Activated T-helper 1 cell treated with anti-CD3 and anti-CD28 coated beads, Interleukin-12 subunit alpha, Interleukin-12 subunit beta, Interleukin-2, Interleukin-4 antibody, amounts not matched to agents 30 ng/mL and 10 ng/mL and 1 ng/mL, durations not matched to agents 14 hours and 24 hours and 36 hours (primary cell): ENCODE measurements around the gene LKAAEAR1. TPM values are rescaled to one million over a fixed set of nuclear protein-coding genes. Genes with fewer than 3 reads are reported as not detected.
"Not testable (repeated sequence)": the region's sequence is repeated elsewhere in the genome, so short reads cannot be mapped to it uniquely, and the experiment has no call there.

Experiments used
- DNase-seq: peaks from one replicate; pipeline ENCODE4 v3.0.0; 2021; ENCODE audit warnings: low spot score
- H3K27ac Mint-ChIP-seq: one replicate; pipeline ENCODE4 v1.8.0; 2021; ENCODE audit warnings: mild to moderate bottlenecking, mixed read lengths
- H3K27me3 Mint-ChIP-seq: one replicate; pipeline ENCODE4 v1.8.0; 2022; ENCODE audit warnings: mild to moderate bottlenecking, moderate library complexity, mixed read lengths; ENCODE audit not compliant: insufficient read depth
- H3K36me3 Mint-ChIP-seq: one replicate; pipeline ENCODE4 v1.8.0; 2021; ENCODE audit warnings: low read depth, mixed read lengths
- H3K4me1 Mint-ChIP-seq: one replicate; pipeline ENCODE4 v1.8.0; 2021; ENCODE audit warnings: low read depth, mixed read lengths
- H3K4me3 Mint-ChIP-seq: one replicate; pipeline ENCODE4 v1.8.0; 2021; ENCODE audit warnings: mild to moderate bottlenecking, moderate library complexity, mixed read lengths
- H3K9me3 Mint-ChIP-seq: one replicate; pipeline ENCODE4 v1.8.0; 2021; ENCODE audit warnings: mixed read lengths
- intact Hi-C: fragments of 100-400 bp; cut with micrococcal nuclease; formaldehyde crosslinking; loops from one replicate; pipeline ENCODE4 v1.15.1; 2024
- total RNA-seq: library from RNA; stranded (reverse); gene quantifications from 2 replicates; pipeline ENCODE4 v1.2.3, GENCODE V29; 2022

Gene LKAAEAR1
- 0.31 and 0.39 TPM in 2 replicates for total RNA-seq

GRCh38 chr20:64083804-64084684 is at the start of gene LKAAEAR1:
TSS of gene LKAAEAR1 (minus strand) at chr20:64084398. CDS start at chr20:64084219, 179 bp downstream.
- Mint-ChIP-seq H3K4me1 (peaks cover 17% of the 10 kb centered on the region), H3K36me3 (no peaks in the 10 kb centered on the region), H3K27ac (peak within 1 kb of the TSS; percentile 67), H3K9me3 (peaks cover 3% of the 10 kb centered on the region), H3K4me3 (peak within 1 kb of the TSS; percentile 81), H3K27me3 (peaks cover 29% of the 10 kb centered on the region)
- DNase-seq = no peak
- intact Hi-C loops = loop anchor here (1.0 kb wide), 1 partner anchor 36 kb away; no protein-coding TSS in a partner anchor

DNA sequence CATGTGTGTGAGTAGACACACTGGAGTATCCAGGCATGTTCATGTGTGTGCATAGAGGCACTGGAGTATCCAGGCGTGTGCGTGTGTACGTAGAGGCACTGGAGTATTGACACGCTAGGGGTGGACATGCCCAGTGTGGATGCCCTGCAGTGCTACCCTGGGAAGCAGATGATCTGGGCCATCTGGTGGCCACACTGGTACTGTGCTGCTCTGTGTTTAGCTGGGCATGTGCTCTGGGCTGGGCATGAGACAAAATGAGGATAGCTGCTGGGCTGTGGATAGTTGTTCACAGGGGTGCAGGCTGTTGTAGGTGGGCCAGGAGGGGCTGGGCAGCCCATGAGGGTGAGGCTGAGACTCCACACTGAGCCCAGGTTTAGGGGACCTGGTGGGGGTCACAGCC is 47.2 kb upstream of the LKAAEAR1 start:
- intact Hi-C loops = no loop called here
- no peak for DNase-seq
- Mint-ChIP-seq H3K9me3 (no peaks in the 10 kb centered on the region), H3K4me1 (no peaks in the 10 kb centered on the region), H3K27me3 (no peaks in the 10 kb centered on the region), H3K27ac (no peak overlapping the region), H3K36me3 (no peaks in the 10 kb centered on the region), H3K4me3 (no peak overlapping the region)

- H3K9me3 Mint-ChIP-seq = no peaks in the 10 kb centered on the region
- no peak overlapping the region for H3K4me3 Mint-ChIP-seq
- H3K27ac Mint-ChIP-seq = no peak overlapping the region
- no peaks in the 10 kb centered on the region for H3K36me3 Mint-ChIP-seq
- H3K27me3 Mint-ChIP-seq = no peaks in the 10 kb centered on the region
- intact Hi-C loops = no loop called here
- DNase-seq = no peak
- no peaks in the 10 kb centered on the region for H3K4me1 Mint-ChIP-seq
Observed at GRCh38 chr20:64130876-64131275, 46.7 kb upstream of the LKAAEAR1 start.

- no peak overlapping the region for H3K4me3 Mint-ChIP-seq
- H3K9me3 Mint-ChIP-seq = no peaks in the 10 kb centered on the region
- no peaks in the 10 kb centered on the region for H3K27me3 Mint-ChIP-seq
- no peaks in the 10 kb centered on the region for H3K4me1 Mint-ChIP-seq
- no peak for DNase-seq
- H3K36me3 Mint-ChIP-seq = no peaks in the 10 kb centered on the region
- intact Hi-C loops = no loop called here
- H3K27ac Mint-ChIP-seq = no peak overlapping the region
Observed at GRCh38 chr20:64130271-64130670, 46.1 kb upstream of the LKAAEAR1 start.

DNA sequence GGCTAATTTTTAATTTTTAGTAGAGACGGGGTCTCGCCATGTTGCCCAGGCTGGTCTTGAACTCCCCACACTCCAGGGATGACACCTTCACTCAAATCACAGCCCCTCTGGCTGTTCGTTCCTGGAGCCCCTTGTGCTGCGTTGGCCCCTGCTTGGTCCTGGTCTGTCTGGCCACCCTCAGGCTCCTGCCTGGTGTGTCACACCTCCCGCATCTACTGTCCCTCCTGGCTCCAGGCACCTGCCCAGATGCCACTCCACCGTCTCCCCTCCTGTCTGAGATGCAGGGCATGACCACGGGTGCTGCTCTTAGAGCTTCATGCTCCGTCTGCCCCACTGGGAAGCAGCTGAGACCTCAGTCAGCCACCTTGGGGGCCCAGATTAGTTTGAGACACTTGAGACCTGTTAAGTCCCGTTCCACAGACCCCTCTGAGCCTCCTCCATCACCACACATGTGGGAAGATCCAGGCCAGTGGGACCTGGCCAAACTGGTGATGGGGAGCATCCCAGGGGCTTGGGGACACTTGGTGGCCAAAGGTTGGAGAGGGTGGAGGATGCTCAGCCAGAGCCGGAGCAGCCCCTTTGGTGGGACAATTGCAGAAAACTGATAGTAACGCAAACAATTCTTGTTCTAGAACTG is 45.1 kb upstream of the LKAAEAR1 start:
- no peak for DNase-seq
- Mint-ChIP-seq H3K36me3 (no peaks in the 10 kb centered on the region), H3K4me1 (no peaks in the 10 kb centered on the region), H3K4me3 (no peak overlapping the region), H3K9me3 (no peaks in the 10 kb centered on the region), H3K27me3 (peaks cover 4% of the 10 kb centered on the region), H3K27ac (no peak overlapping the region)
- intact Hi-C loops = no loop called here

- peaks cover 13% of the 10 kb centered on the region for H3K27me3 Mint-ChIP-seq
- H3K9me3 Mint-ChIP-seq, intact Hi-C loops, DNase-seq, H3K27ac Mint-ChIP-seq, H3K4me1 Mint-ChIP-seq, H3K36me3 Mint-ChIP-seq, H3K4me3 Mint-ChIP-seq: not testable (repeated sequence)
Observed at GRCh38 chr20:64123517-64123916, 39.3 kb upstream of the LKAAEAR1 start.

- intact Hi-C loops, H3K4me1 Mint-ChIP-seq, H3K4me3 Mint-ChIP-seq, H3K9me3 Mint-ChIP-seq, H3K36me3 Mint-ChIP-seq, H3K27ac Mint-ChIP-seq, DNase-seq: not testable (repeated sequence)
- H3K27me3 Mint-ChIP-seq = peaks cover 13% of the 10 kb centered on the region
Observed at GRCh38 chr20:64122927-64123326, 38.7 kb upstream of the LKAAEAR1 start.

- Mint-ChIP-seq H3K4me1 (peaks cover 10% of the 10 kb centered on the region), H3K27me3 (peaks cover 13% of the 10 kb centered on the region), H3K9me3 (no peaks in the 10 kb centered on the region), H3K4me3 (no peak overlapping the region), H3K36me3 (no peaks in the 10 kb centered on the region), H3K27ac (no peak overlapping the region)
- intact Hi-C loops = loop anchor here (2.0 kb wide), 1 partner anchor 583 kb away; no protein-coding TSS in a partner anchor
- no peak for DNase-seq
Observed at GRCh38 chr20:64121586-64121985, 37.4 kb upstream of the LKAAEAR1 start.

DNA sequence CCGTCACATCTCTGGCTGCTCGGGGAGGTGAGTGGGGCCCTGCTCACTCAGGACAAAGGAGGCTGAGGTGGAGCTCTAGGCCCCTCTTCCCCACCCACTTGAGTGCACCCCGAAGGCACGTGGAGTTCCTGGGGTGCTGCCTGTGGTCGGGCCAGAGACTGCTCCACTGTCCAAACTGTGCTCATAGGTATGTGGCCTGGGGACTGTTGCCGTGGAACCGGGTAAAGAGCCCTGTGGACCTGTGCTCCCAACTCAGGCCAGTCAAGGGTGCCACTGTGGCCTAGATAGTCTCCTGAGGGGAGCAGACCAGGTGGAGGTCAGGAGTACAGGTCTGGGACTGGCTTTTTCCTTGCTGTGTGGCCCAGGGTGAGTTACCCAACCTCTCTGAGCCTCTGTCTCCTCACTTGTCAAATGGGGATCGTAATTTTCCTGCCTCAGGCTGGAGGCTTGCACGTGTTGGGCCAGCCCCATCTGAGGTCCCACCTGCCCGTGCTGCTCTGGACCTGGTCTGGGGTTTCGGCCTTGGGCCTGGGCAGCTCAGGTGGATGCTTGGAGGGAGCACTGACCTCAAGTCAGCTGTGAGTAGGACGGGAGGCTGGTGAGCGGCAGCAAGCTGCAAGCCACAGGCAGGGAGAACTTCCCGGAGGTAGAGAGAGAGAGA is 35.6 kb upstream of the LKAAEAR1 start:
- DNase-seq = no peak
- intact Hi-C loops = loop anchor here (1.0 to 2.0 kb wide), 6 partner anchors 18 to 624 kb away; partner anchors contain the start of gene TCEA2
- Mint-ChIP-seq H3K27ac (peak overlapping the region; percentile 44), H3K27me3 (peaks cover 13% of the 10 kb centered on the region), H3K4me1 (peaks cover 10% of the 10 kb centered on the region), H3K36me3 (no peaks in the 10 kb centered on the region), H3K9me3 (no peaks in the 10 kb centered on the region), H3K4me3 (peak overlapping the region; percentile 51)

GRCh38 chr20:64119301-64119680 is 35.1 kb upstream of the LKAAEAR1 start:
- H3K27ac Mint-ChIP-seq = no peak overlapping the region
- intact Hi-C loops = no loop called here
- peaks cover 10% of the 10 kb centered on the region for H3K4me1 Mint-ChIP-seq
- peaks cover 9% of the 10 kb centered on the region for H3K27me3 Mint-ChIP-seq
- no peaks in the 10 kb centered on the region for H3K36me3 Mint-ChIP-seq
- H3K9me3 Mint-ChIP-seq = no peaks in the 10 kb centered on the region
- no peak overlapping the region for H3K4me3 Mint-ChIP-seq
- DNase-seq = no peak

DNA sequence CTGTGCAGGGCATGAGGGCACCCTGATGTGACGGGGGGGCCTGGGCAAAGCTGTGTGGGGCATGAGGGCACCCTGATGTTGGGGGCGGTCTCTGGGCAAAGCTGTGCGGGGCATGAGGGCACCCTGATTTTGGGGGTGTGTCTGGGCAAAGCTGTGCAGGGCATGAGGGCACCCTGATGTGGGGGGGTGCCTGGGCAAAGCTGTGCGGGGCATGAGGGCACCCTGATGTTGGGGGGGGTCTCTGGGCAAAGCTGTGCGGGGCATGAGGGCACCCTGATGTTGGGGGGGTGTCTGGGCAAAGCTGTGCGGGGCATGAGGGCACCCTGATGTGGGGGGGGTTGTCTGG is 33.2 kb upstream of the LKAAEAR1 start:
- H3K9me3 Mint-ChIP-seq, intact Hi-C loops, H3K36me3 Mint-ChIP-seq, H3K27ac Mint-ChIP-seq, H3K27me3 Mint-ChIP-seq, H3K4me3 Mint-ChIP-seq, DNase-seq, H3K4me1 Mint-ChIP-seq: not testable (repeated sequence)

DNA sequence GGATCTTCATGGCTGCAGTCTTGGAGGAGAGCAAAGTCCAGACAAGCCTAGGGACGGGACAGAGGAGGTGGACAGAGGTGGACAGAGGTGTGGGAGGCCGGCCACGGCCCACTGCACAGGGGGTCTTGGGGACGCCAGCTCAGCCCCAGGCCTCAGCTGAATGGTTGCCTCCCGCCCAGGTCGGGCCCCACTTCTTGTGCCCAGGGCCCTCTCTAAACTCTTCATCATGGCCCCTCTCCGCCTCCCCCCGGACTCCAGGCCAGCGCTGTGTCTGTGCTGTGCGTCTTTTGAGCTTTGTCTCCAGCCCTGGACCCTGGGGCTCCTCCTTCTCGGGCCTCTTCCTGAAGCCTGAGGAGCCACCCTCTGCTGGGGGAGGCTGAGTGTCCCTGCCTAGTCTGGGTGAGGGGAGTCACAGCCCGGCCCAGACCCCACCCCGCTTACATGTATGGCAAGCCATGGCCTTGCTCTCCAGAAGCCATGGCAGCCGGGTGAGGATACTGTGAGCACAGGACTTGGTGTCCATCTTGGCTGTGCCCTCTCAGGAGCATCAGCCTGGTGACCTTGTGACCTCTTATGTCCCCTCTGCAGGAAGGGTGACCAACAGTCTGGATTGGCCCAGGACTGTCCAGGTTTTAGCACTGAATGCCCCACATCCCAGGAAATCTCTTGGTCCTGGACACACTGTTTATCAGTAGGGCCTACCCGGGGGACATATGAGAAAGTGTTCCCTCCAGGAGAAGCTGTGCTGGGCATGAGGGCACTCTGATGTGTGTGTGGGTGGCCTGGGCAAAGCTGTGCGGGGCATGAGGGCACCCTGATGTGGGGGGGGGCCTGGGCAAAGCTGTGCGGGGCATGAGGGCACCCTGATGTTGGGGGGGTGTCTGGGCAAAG is 32.6 kb upstream of the LKAAEAR1 start:
- peaks cover 10% of the 10 kb centered on the region for H3K4me1 Mint-ChIP-seq
- H3K36me3 Mint-ChIP-seq = no peaks in the 10 kb centered on the region
- peaks cover 6% of the 10 kb centered on the region for H3K27me3 Mint-ChIP-seq
- no peak overlapping the region for H3K4me3 Mint-ChIP-seq
- intact Hi-C loops = no loop called here
- DNase-seq = no peak
- H3K9me3 Mint-ChIP-seq = no peaks in the 10 kb centered on the region
- no peak overlapping the region for H3K27ac Mint-ChIP-seq
